HEK293 (cell line): ENCODE measurements around the gene OR10G4.

Source experiments
- CTCF ChIA-PET: fragments of 350-600 bp; formaldehyde crosslinking; extraction: SDS; loops from one replicate; lab custom pipeline; 2021; ENCODE audit warnings: antibody characterized with exemption; lab: Yijun Ruan, JAX
- POLR2A ChIA-PET: fragments of 300-600 bp; formaldehyde crosslinking; extraction: SDS; loops from one replicate; lab custom pipeline; 2020; ENCODE audit warnings: antibody characterized with exemption, inconsistent platforms; lab: Yijun Ruan, JAX
- H3K27ac ChIP-seq: fragments of 200-500 bp; sonication (Bioruptor generic); 2 replicates; pipeline ENCODE4 v1.5.1; 2014; ENCODE audit warnings: low read depth, low read length, control low read depth, inconsistent platforms; ENCODE audit errors: extremely low read depth
- H3K36me3 ChIP-seq, 2 experiments: fragments of 200-500 bp in 1 of 2; sonication (Bioruptor generic) in 1 of 2; 1 replicate in 1 of 2; 2 replicates in 1 of 2; pipeline ENCODE4 v1.5.1; 2014 to 2017; ENCODE audit warnings: inconsistent platforms in 2 of 2, low read length in 2 of 2; ENCODE audit not compliant: control insufficient read depth in 2 of 2, insufficient read depth in 1 of 2
- H3K4me1 ChIP-seq: fragments of 200-500 bp; sonication (Bioruptor generic); 2 replicates; pipeline ENCODE4 v1.5.1; 2014; ENCODE audit warnings: mild to moderate bottlenecking, low read length, inconsistent platforms; ENCODE audit not compliant: control insufficient read depth, insufficient read depth
- H3K4me3 ChIP-seq: 2 replicates; pipeline ENCODE4 v1.5.1; 2011; ENCODE audit warnings: low read depth, mild to moderate bottlenecking, control low read depth, low read length, moderate library complexity
- H3K9me3 ChIP-seq: fragments of 200-500 bp; sonication (Bioruptor generic); 2 replicates; pipeline ENCODE4 v1.5.1; 2014; ENCODE audit warnings: low read depth, low read length, inconsistent platforms; ENCODE audit not compliant: control insufficient read depth, insufficient read depth
- HOXD13 ChIP-seq: sonication (generic); formaldehyde crosslinking; IDR thresholded peaks from 2 replicates; pipeline ENCODE4 v1.8.0; 2022; ENCODE audit warnings: missing genetic modification reagents, borderline replicate concordance
- IKZF3 ChIP-seq: fragments of 450-650 bp; IDR thresholded peaks from 2 replicates; pipeline ENCODE4 v1.5.0; 2018; ENCODE audit warnings: missing biosample characterization, mild to moderate bottlenecking, missing genetic modification characterization, moderate library complexity
- MZF1 ChIP-seq: fragments of 450-650 bp; formaldehyde crosslinking; IDR thresholded peaks from 2 replicates; pipeline ENCODE4 v1.5.1; 2017; ENCODE audit warnings: missing biosample characterization, missing genetic modification characterization, borderline replicate concordance
- OVOL3 ChIP-seq: fragments of 450-650 bp; formaldehyde crosslinking; IDR thresholded peaks from 2 replicates; pipeline ENCODE4 v1.5.1; 2016; ENCODE audit warnings: missing biosample characterization, missing genetic modification characterization
- REST ChIP-seq: fragments of 450-650 bp; formaldehyde crosslinking; IDR thresholded peaks from 2 replicates; pipeline ENCODE4 v1.5.1; 2016; ENCODE audit warnings: missing biosample characterization, missing genetic modification characterization
- SCRT2 ChIP-seq: fragments of 450-650 bp; formaldehyde crosslinking; IDR thresholded peaks from 2 replicates; pipeline ENCODE4 v1.5.1; 2016; ENCODE audit warnings: missing biosample characterization, missing genetic modification characterization
- SP3 ChIP-seq: fragments of 450-650 bp; formaldehyde crosslinking; IDR thresholded peaks from 2 replicates; pipeline ENCODE4 v1.5.1; 2016; ENCODE audit warnings: missing biosample characterization, missing genetic modification characterization
- ZBTB20 ChIP-seq: fragments of 450-650 bp; formaldehyde crosslinking; IDR thresholded peaks from 2 replicates; pipeline ENCODE4 v1.5.1; 2016; ENCODE audit warnings: missing biosample characterization, missing genetic modification characterization
- ZEB2 ChIP-seq: fragments of 450-650 bp; formaldehyde crosslinking; IDR thresholded peaks from 2 replicates; pipeline ENCODE4 v1.5.1; 2016; ENCODE audit warnings: missing biosample characterization, missing genetic modification characterization
- ZNF184 ChIP-seq: fragments of 450-650 bp; IDR thresholded peaks from 2 replicates; pipeline ENCODE4 v1.5.1; 2018; ENCODE audit warnings: missing biosample characterization, mild to moderate bottlenecking, missing genetic modification characterization
- ZNF341 ChIP-seq: fragments of 450-650 bp; formaldehyde crosslinking; IDR thresholded peaks from 2 replicates; pipeline ENCODE4; 2016; ENCODE audit warnings: low read depth, missing biosample characterization, missing genetic modification characterization
- ZNF362 ChIP-seq: fragments of 450-650 bp; formaldehyde crosslinking; IDR thresholded peaks from 2 replicates; pipeline ENCODE4 v1.5.1; 2016; ENCODE audit warnings: missing biosample characterization, missing genetic modification characterization
- ZNF48 ChIP-seq: fragments of 450-650 bp; formaldehyde crosslinking; IDR thresholded peaks from 2 replicates; pipeline ENCODE4 v1.5.1; 2016; ENCODE audit warnings: missing biosample characterization, missing genetic modification characterization
- ZNF514 ChIP-seq: fragments of 450-650 bp; formaldehyde crosslinking; IDR thresholded peaks from 2 replicates; pipeline ENCODE4 v1.5.1; 2016; ENCODE audit warnings: missing biosample characterization, missing genetic modification characterization
- ZNF548 ChIP-seq: fragments of 450-650 bp; formaldehyde crosslinking; IDR thresholded peaks from 2 replicates; pipeline ENCODE4 v1.5.1; 2016; ENCODE audit warnings: missing biosample characterization, missing genetic modification characterization
- ZNF549 ChIP-seq: fragments of 450-650 bp; IDR thresholded peaks from 2 replicates; pipeline ENCODE4 v1.5.1; 2018; ENCODE audit warnings: missing biosample characterization, missing genetic modification characterization, mild to moderate bottlenecking, inconsistent platforms, moderate library complexity
- ZNF560 ChIP-seq: fragments of 450-650 bp; formaldehyde crosslinking; IDR thresholded peaks from 2 replicates; pipeline ENCODE4 v1.5.1; 2017; ENCODE audit warnings: missing biosample characterization, missing genetic modification characterization, borderline replicate concordance
- ZNF561 ChIP-seq: fragments of 450-650 bp; IDR thresholded peaks from 2 replicates; pipeline ENCODE4 v1.5.1; 2018; ENCODE audit warnings: missing biosample characterization, missing genetic modification characterization, borderline replicate concordance
- ZNF600 ChIP-seq: fragments of 450-650 bp; formaldehyde crosslinking; IDR thresholded peaks from 2 replicates; pipeline ENCODE4 v1.5.1; 2016; ENCODE audit warnings: missing biosample characterization, missing genetic modification characterization
- ZNF626 ChIP-seq: fragments of 450-650 bp; sonication (Bioruptor Pico); formaldehyde crosslinking; IDR thresholded peaks from 2 replicates; pipeline ENCODE4 v1.5.1; 2018; ENCODE audit warnings: missing biosample characterization, missing genetic modification characterization, inconsistent platforms
- ZNF707 ChIP-seq: fragments of 450-650 bp; formaldehyde crosslinking; IDR thresholded peaks from 2 replicates; pipeline ENCODE4 v1.5.1; 2016; ENCODE audit warnings: missing biosample characterization, missing genetic modification characterization
- ZNF747 ChIP-seq: fragments of 450-650 bp; formaldehyde crosslinking; IDR thresholded peaks from 2 replicates; pipeline ENCODE4 v1.5.1; 2016; ENCODE audit warnings: missing biosample characterization, missing genetic modification characterization
- ZNF76 ChIP-seq: fragments of 450-650 bp; formaldehyde crosslinking; IDR thresholded peaks from 2 replicates; pipeline ENCODE4; 2016; ENCODE audit warnings: low read depth, missing biosample characterization, missing genetic modification characterization, borderline replicate concordance
- ZNF837 ChIP-seq: fragments of 450-650 bp; formaldehyde crosslinking; IDR thresholded peaks from 2 replicates; pipeline ENCODE4 v1.5.1; 2016; ENCODE audit warnings: missing biosample characterization, missing genetic modification characterization
- ZSCAN4 ChIP-seq: fragments of 450-650 bp; formaldehyde crosslinking; IDR thresholded peaks from 2 replicates; pipeline ENCODE4 v1.5.1; 2017; ENCODE audit warnings: missing biosample characterization, missing genetic modification characterization

Gene OR10G4

GRCh38 chr11:124026498-124026897, 13.7 kb downstream of the OR10G4 start, which contains the start of gene OR10G8 (continued):
- TF ChIP-seq HOXD13 (CRISPR knock-in tag) (no peak), ZNF184 (tag by site-specific recombination) (no peak), ZSCAN4 (no peak), ZNF837 (tag by site-specific recombination) (no peak), ZNF747 (tag by site-specific recombination) (no peak), ZNF549 (no peak), SP3 (no peak), ZNF514 (tag by site-specific recombination) (no peak), ZNF341 (tag by site-specific recombination) (no peak), ZNF362 (tag by site-specific recombination) (no peak)

GRCh38 chr11:124036666-124037065, 23.9 kb downstream of the OR10G4 start:
- Histone ChIP-seq H3K9me3 (no peaks in the 10 kb centered on the region), H3K4me3 (no peak overlapping the region), H3K36me3 (no peaks in the 10 kb centered on the region), H3K4me1 (no peaks in the 10 kb centered on the region), H3K27ac (no peak overlapping the region)
- TF ChIP-seq MZF1 (no peak), ZNF626 (no peak), ZBTB20 (no peak), SCRT2 (tag by site-specific recombination) (no peak), IKZF3 (no peak), ZNF76 (no peak), ZNF561 (tag by site-specific recombination) (no peak), ZNF837 (tag by site-specific recombination) (no peak), OVOL3 (tag by site-specific recombination) (no peak), ZNF548 (no peak), ZNF707 (no peak), ZEB2 (tag by site-specific recombination) (no peak), ZNF600 (tag by site-specific recombination) (no peak), ZNF48 (tag by site-specific recombination) (no peak), REST (tag by site-specific recombination) (no peak), ZNF560 (no peak)
- POLR2A ChIA-PET: no interaction called here
- CTCF ChIA-PET: no interaction called here
